Mammary microvascular endothelial cell (primary cell): Measurements from ENCODE around the gene SLC49A4. TPM values are rescaled to one million over a fixed set of nuclear protein-coding genes. Genes with fewer than 3 reads are reported as not detected.

Experiments used
- total RNA-seq: library from RNA; depleted of rRNA; stranded (reverse); fragments of >200 nt; gene quantifications from 2 replicates; pipeline ENCODE4 v1.2.3, GENCODE V29; 2015

SLC49A4 gene, protein sequence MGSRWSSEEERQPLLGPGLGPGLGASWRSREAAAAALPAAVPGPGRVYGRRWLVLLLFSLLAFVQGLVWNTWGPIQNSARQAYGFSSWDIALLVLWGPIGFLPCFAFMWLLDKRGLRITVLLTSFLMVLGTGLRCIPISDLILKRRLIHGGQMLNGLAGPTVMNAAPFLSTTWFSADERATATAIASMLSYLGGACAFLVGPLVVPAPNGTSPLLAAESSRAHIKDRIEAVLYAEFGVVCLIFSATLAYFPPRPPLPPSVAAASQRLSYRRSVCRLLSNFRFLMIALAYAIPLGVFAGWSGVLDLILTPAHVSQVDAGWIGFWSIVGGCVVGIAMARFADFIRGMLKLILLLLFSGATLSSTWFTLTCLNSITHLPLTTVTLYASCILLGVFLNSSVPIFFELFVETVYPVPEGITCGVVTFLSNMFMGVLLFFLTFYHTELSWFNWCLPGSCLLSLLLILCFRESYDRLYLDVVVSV
- 7.5 and 9.7 TPM in 2 replicates for total RNA-seq

DNA sequence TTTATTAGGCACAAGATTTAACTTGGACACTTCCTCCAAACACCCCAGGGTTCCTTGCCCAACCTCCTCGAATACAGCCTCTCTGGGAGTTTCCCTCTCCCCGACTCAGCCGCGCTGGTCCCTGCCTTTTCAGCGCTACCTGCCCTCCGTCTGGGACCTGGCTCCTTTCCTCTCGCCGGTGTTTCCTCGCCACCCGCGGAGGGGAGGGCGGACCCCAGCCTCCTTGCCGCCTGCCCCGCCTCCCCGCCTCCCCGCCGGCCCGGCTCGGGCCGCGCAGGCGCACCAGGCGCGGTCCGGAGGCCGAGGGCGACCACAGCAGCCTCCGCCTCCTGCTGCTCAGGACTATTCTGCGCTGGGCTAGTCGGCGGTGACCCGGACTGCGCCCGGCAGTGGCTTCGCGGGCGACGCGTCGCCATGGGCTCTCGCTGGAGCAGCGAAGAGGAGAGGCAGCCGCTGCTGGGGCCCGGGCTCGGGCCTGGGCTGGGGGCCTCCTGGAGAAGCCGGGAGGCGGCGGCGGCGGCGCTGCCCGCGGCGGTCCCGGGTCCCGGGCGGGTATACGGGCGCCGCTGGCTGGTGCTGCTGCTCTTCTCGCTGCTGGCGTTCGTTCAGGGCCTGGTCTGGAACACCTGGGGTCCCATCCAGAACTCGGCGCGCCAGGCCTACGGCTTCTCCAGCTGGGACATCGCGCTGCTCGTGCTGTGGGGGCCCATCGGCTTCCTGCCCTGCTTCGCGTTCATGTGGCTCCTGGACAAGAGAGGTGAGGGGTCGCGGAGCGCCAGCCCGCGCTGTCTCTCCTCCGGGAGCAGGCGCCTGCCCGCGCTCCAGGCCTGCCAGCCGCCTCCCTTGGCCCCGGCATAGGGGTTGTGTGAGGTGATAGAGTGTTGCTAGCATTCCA lies at the start of gene SLC49A4:
TSS of gene SLC49A4 (plus strand) at position 291 of the 895 bp plus-strand sequence. CDS start at position 415, 124 bp downstream.

DNA sequence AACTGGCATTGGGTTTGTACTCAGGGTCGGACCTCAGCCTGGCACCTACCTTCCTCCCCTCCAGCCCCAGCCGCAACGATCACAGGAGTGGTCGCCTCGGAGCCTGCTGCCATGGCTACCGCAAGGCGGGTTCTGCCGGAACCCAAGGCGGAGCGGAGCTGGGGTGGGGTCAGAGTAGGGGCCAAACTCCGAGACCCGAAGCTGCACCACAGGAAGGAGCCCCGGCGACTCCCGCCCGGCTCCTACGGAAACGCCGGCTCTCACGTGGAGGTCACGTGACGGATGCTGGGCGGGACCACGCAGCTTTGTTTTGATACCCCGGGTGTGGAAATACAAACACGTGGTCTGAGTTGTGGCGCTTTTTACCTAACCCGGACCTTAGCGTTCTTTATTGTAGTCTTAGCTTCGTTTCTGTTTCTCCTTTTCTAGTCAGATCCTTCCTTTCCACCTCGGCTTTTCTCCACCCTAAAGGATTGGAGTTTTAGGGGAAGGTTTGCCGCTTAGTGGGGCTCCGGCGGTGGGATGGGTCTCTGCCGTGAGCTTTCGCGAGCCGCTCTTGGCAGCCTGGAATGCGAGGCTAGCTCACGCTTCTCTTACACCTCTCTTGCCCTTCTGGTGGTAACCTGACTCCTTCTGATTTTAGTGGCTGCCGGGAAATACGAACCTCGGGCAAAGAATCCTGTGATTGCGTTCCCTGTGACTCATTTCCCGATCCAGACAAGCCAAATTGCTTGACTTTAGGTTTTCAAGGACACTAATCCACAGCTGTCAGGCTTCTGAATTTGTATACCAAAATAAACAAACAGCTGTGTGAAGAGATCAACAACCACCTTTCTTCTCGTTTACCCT lies 1.1 kb upstream of the SLC49A4 start, which contains the start of gene HSPBAP1:
TSS of gene HSPBAP1 (minus strand) at position 264 of the 849 bp plus-strand sequence. CDS start at position 113, 151 bp downstream.

Other genes starting within 250 kb of the SLC49A4 start
- gene PARP9, start 230.8 kb upstream of the SLC49A4 start, total RNA-seq = 43.2 and 43.9 TPM in 2 replicates
- 40.0 and 44.8 TPM in 2 replicates for gene DTX3L, start 230.7 kb upstream of the SLC49A4 start, total RNA-seq
- 0.94 and 1.1 TPM in 2 replicates for gene PARP15, start 217.4 kb upstream of the SLC49A4 start, total RNA-seq
- gene PARP14, start 114.2 kb upstream of the SLC49A4 start, total RNA-seq = 50.7 and 51.8 TPM in 2 replicates
- 3.7 and 5.1 TPM in 2 replicates for gene HSPBAP1, start 1.2 kb upstream of the SLC49A4 start, total RNA-seq
- not detected in 2 replicates for gene SEMA5B, start 232.7 kb downstream of the SLC49A4 start, total RNA-seq